GM23338 (cell line): ENCODE results near the gene TCF20. TPM values are rescaled to one million over a fixed set of nuclear protein-coding genes. Genes with fewer than 3 reads are reported as not detected.

Experiments used
- ATAC-seq: fragments of 200-7000 bp; cut with Tn5 transposase; 3 replicates; pipeline ENCODE4 v1.9.1; 2020
- DNase-seq: peaks from one replicate; pipeline ENCODE4 v3.0.0-alpha.2; 2015; ENCODE audit warnings: low spot score
- H2AFZ ChIP-seq: fragments of 200-600 bp; sonication (generic); 2 replicates; pipeline ENCODE4 v1.8.0; 2016; ENCODE audit warnings: antibody characterized with exemption, mild to moderate bottlenecking, moderate library complexity
- H3F3A ChIP-seq: fragments of 200-600 bp; sonication (generic); replicated peaks from 2 replicates; pipeline ENCODE4 v1.8.0; 2017; ENCODE audit warnings: antibody characterized with exemption, mixed run types, low read depth
- H3K27ac ChIP-seq: fragments of 200-600 bp; sonication (generic); 2 replicates; pipeline ENCODE4 v1.6.1; 2016; ENCODE audit warnings: low read depth
- H3K27me3 ChIP-seq: fragments of 200-600 bp; sonication (generic); 2 replicates; pipeline ENCODE4 v1.8.0; 2016; ENCODE audit warnings: mild to moderate bottlenecking, mixed run types, moderate library complexity; ENCODE audit not compliant: insufficient read depth
- H3K36me3 ChIP-seq: fragments of 200-600 bp; sonication (generic); 2 replicates; pipeline ENCODE4 v1.8.0; 2016; ENCODE audit warnings: mild to moderate bottlenecking; ENCODE audit not compliant: insufficient read depth
- H3K4me1 ChIP-seq: fragments of 200-600 bp; sonication (generic); 2 replicates; pipeline ENCODE4 v1.8.0; 2016; ENCODE audit warnings: mild to moderate bottlenecking, moderate library complexity; ENCODE audit not compliant: insufficient read depth
- H3K4me2 ChIP-seq: fragments of 200-600 bp; sonication (generic); 2 replicates; pipeline ENCODE4 v1.7.1; 2017; ENCODE audit warnings: mixed run types
- H3K4me3 ChIP-seq: fragments of 200-600 bp; sonication (generic); 2 replicates; pipeline ENCODE4 v1.6.1; 2016; ENCODE audit warnings: mixed run types
- H3K79me2 ChIP-seq: fragments of 200-600 bp; sonication (generic); replicated peaks from 2 replicates; pipeline ENCODE4 v1.8.0; 2017; ENCODE audit warnings: mild to moderate bottlenecking; ENCODE audit not compliant: insufficient read depth
- H3K9me2 ChIP-seq: fragments of 200-600 bp; sonication (generic); 2 replicates; pipeline ENCODE4 v1.8.0; 2017; ENCODE audit not compliant: insufficient read depth
- H4K20me1 ChIP-seq: fragments of 200-600 bp; sonication (generic); replicated peaks from 2 replicates; pipeline ENCODE4 v1.8.0; 2017; ENCODE audit warnings: mild to moderate bottlenecking; ENCODE audit not compliant: insufficient read depth
- H3K27ac Mint-ChIP-seq: 2 replicates; pipeline ENCODE4 v1.8.0; 2020; ENCODE audit warnings: inconsistent platforms, mild to moderate bottlenecking, moderate library complexity, mixed read lengths
- H3K27me3 Mint-ChIP-seq: 3 replicates; pipeline ENCODE4 v1.8.0; 2022; ENCODE audit warnings: low read depth, mild to moderate bottlenecking, moderate library complexity, mixed read lengths, inconsistent platforms; ENCODE audit not compliant: insufficient read depth, poor library complexity
- H3K36me3 Mint-ChIP-seq: 3 replicates; pipeline ENCODE4 v1.8.0; 2021; ENCODE audit warnings: low read depth, mild to moderate bottlenecking, inconsistent platforms, moderate library complexity, mixed read lengths
- H3K4me1 Mint-ChIP-seq: 3 replicates; pipeline ENCODE4 v1.8.0; 2020; ENCODE audit warnings: mild to moderate bottlenecking, inconsistent platforms, mixed read lengths
- H3K4me3 Mint-ChIP-seq: 3 replicates; pipeline ENCODE4 v1.8.0; 2021; ENCODE audit warnings: moderate library complexity, mild to moderate bottlenecking, inconsistent platforms, mixed read lengths
- H3K9me3 Mint-ChIP-seq: 3 replicates; pipeline ENCODE4 v1.8.0; 2020; ENCODE audit warnings: moderate library complexity, mild to moderate bottlenecking, inconsistent platforms, mixed read lengths
- CREB1 ChIP-seq: fragments of 250-450 bp; sonication (Bioruptor Pico); IDR thresholded peaks from 2 replicates; pipeline ENCODE4 v1.5.0; 2020; ENCODE audit warnings: low read depth, mild to moderate bottlenecking, moderate library complexity
- ETS1 ChIP-seq: IDR thresholded peaks from 2 replicates; pipeline ENCODE4 v1.6.1; 2016; ENCODE audit warnings: antibody characterized with exemption
- EZH2 ChIP-seq: fragments of 200-600 bp; sonication (generic); IDR thresholded peaks from one replicate; pipeline ENCODE4 v1.8.0; 2017; ENCODE audit warnings: antibody characterized with exemption, mild to moderate bottlenecking, low read depth; ENCODE audit not compliant: unreplicated experiment
- EZH2phosphoT487 ChIP-seq: fragments of 200-600 bp; sonication (generic); IDR thresholded peaks from one replicate; pipeline ENCODE4 v1.8.1; 2018; ENCODE audit warnings: antibody characterized with exemption; ENCODE audit not compliant: unreplicated experiment
- JUNB ChIP-seq: IDR thresholded peaks from one replicate; pipeline ENCODE4 v1.6.1; 2016; ENCODE audit warnings: antibody characterized with exemption; ENCODE audit not compliant: unreplicated experiment
- NANOG ChIP-seq: IDR thresholded peaks from 2 replicates; pipeline ENCODE4 v1.6.1; 2016; ENCODE audit warnings: antibody characterized with exemption, borderline replicate concordance
- POLR2AphosphoS5 ChIP-seq: IDR thresholded peaks from 2 replicates; pipeline ENCODE4 v1.6.1; 2016; ENCODE audit warnings: antibody characterized with exemption, low read depth
- REST ChIP-seq: IDR thresholded peaks from one replicate; pipeline ENCODE4 v1.6.1; 2018; ENCODE audit warnings: antibody characterized with exemption; ENCODE audit not compliant: unreplicated experiment
- STAT1 ChIP-seq: IDR thresholded peaks from one replicate; pipeline ENCODE4 v1.6.1; 2016; ENCODE audit warnings: antibody characterized with exemption; ENCODE audit not compliant: unreplicated experiment
- ZNF114 ChIP-seq: fragments of 250-450 bp; sonication (Bioruptor Pico); IDR thresholded peaks from 2 replicates; pipeline ENCODE4 v1.5.0; 2020; ENCODE audit warnings: mild to moderate bottlenecking, moderate library complexity
- ZNF331 ChIP-seq: fragments of 250-450 bp; sonication (Bioruptor Pico); IDR thresholded peaks from 2 replicates; pipeline ENCODE4 v1.5.0; 2020; ENCODE audit warnings: low read depth, mild to moderate bottlenecking, moderate library complexity
- ZNF462 ChIP-seq: fragments of 250-450 bp; sonication (Bioruptor Pico); IDR thresholded peaks from 2 replicates; pipeline ENCODE4 v1.5.0; 2020; ENCODE audit warnings: mild to moderate bottlenecking, moderate library complexity
- polyA plus RNA-seq: library from polyadenylated mRNA; unstranded; fragments of >200 nt; fragmentation: Nextera tagmentation; extraction: Ambion mirVana; gene quantifications from 2 replicates; pipeline ENCODE4 v1.2.1, GENCODE V29; 2016
- total RNA-seq: library from RNA; depleted of rRNA; stranded (reverse); fragments of >200 nt; shearing (Covaris generic); gene quantifications from 2 replicates; pipeline ENCODE4 v1.2.3, GENCODE V29; 2014
- TF ChIP-seq, protein P1 (sequence below), 2 experiments: fragments of 200-600 bp in 1 of 2; sonication (generic) in 1 of 2; conservative IDR thresholded peaks; 2 replicates each; pipeline versions ENCODE4 v1.5.1 to v1.6.1; 2016 to 2017; ENCODE audit warnings: antibody characterized with exemption in 2 of 2, low read depth in 2 of 2, mild to moderate bottlenecking in 2 of 2, moderate library complexity in 1 of 2

TCF20 gene
- total and polyA plus RNA-seq, 2 experiments from 2014 or later: 6.4 to 68.7 TPM

GRCh38 chr22:42231929-42232328, 38.5 kb downstream of the TCF20 start:
- Mint-ChIP-seq H3K4me1 (peaks cover 40% of the 10 kb centered on the region), H3K9me3 (no peaks in the 10 kb centered on the region), H3K4me3 (no peak overlapping the region), H3K36me3 (peaks cover 6% of the 10 kb centered on the region; the same call in 1 of the 3 replicates), H3K27me3 (no peaks in the 10 kb centered on the region), H3K27ac (no peak overlapping the region)
- Histone ChIP-seq H3K4me3 (no peak overlapping the region), H3K36me3 (no peaks in the 10 kb centered on the region), H2AFZ (no peak overlapping the region), H3K9me2 (no peaks in the 10 kb centered on the region), H3K27ac (no peak overlapping the region), H3K4me2 (no peak overlapping the region), H4K20me1 (peaks cover 75% of the 10 kb centered on the region), H3K27me3 (no peaks in the 10 kb centered on the region), H3K4me1 (0 out of 2 replicates have a peak, but pooled peaks cover 4% of the 10 kb centered on the region), H3F3A (no peaks in the 10 kb centered on the region), H3K79me2 (peaks cover 100% of the 10 kb centered on the region)
- DNase-seq: no peak
- TF ChIP-seq ETS1: no peak
- TF ChIP-seq JUNB: no peak
- TF ChIP-seq ZNF114 (CRISPR knock-in tag): no peak
- no peak for TF ChIP-seq CREB1 (CRISPR knock-in tag)
- TF ChIP-seq NANOG: no peak
- TF ChIP-seq, protein P1, sequence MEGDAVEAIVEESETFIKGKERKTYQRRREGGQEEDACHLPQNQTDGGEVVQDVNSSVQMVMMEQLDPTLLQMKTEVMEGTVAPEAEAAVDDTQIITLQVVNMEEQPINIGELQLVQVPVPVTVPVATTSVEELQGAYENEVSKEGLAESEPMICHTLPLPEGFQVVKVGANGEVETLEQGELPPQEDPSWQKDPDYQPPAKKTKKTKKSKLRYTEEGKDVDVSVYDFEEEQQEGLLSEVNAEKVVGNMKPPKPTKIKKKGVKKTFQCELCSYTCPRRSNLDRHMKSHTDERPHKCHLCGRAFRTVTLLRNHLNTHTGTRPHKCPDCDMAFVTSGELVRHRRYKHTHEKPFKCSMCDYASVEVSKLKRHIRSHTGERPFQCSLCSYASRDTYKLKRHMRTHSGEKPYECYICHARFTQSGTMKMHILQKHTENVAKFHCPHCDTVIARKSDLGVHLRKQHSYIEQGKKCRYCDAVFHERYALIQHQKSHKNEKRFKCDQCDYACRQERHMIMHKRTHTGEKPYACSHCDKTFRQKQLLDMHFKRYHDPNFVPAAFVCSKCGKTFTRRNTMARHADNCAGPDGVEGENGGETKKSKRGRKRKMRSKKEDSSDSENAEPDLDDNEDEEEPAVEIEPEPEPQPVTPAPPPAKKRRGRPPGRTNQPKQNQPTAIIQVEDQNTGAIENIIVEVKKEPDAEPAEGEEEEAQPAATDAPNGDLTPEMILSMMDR (conservative IDR thresholded peaks at IDR 0.05; ENCODE audit: low read depth in 2 of 2): no peak
- TF ChIP-seq STAT1: no peak
- no peak for TF ChIP-seq ZNF462 (CRISPR knock-in tag)
- TF ChIP-seq REST: no peak
- no peak for TF ChIP-seq POLR2AphosphoS5
- TF ChIP-seq EZH2: no peak
- TF ChIP-seq ZNF331 (CRISPR knock-in tag): no peak
- TF ChIP-seq EZH2phosphoT487: no peak
- ATAC-seq: no peak
